Fibroblast of mammary gland (primary cell): Measurements from ENCODE around the gene SLITRK6.
"Not testable (repeated sequence)": the region's sequence is repeated elsewhere in the genome, so short reads cannot be mapped to it uniquely, and the experiment has no call there.

Experiments
- DNase-seq: peaks from one replicate; pipeline ENCODE4 v3.0.0-alpha.2; 2010; ENCODE audit warnings: low read depth
- H3K4me3 ChIP-seq: 2 replicates; pipeline ENCODE4 v1.5.1; 2011; ENCODE audit warnings: low read depth, mild to moderate bottlenecking, low read length, moderate library complexity; ENCODE audit not compliant: control insufficient read depth
- CTCF ChIP-seq: conservative IDR thresholded peaks from 2 replicates; pipeline ENCODE4 v1.5.1; 2011; ENCODE audit warnings: low read depth, low read length, inconsistent platforms; ENCODE audit not compliant: control insufficient read depth, insufficient read depth

SLITRK6 gene

GRCh38 chr13:85797311-85797710 lies 1.9 kb downstream of the SLITRK6 start:
- no peak for DNase-seq
- H3K4me3 ChIP-seq = no peak overlapping the region
- no peak for TF ChIP-seq CTCF

- no peak for DNase-seq
- no peak for TF ChIP-seq CTCF
- H3K4me3 ChIP-seq = no peak overlapping the region
Observed at GRCh38 chr13:85785205-85785604, 14.0 kb downstream of the SLITRK6 start.

GRCh38 chr13:85772367-85772766 lies 26.9 kb downstream of the SLITRK6 start:
- DNase-seq = peak; percentile 14
- no peak for TF ChIP-seq CTCF
- no peak overlapping the region for H3K4me3 ChIP-seq

GRCh38 chr13:85771856-85772255 lies 27.4 kb downstream of the SLITRK6 start:
- no peak for DNase-seq
- TF ChIP-seq CTCF = no peak
- H3K4me3 ChIP-seq = no peak overlapping the region

DNA sequence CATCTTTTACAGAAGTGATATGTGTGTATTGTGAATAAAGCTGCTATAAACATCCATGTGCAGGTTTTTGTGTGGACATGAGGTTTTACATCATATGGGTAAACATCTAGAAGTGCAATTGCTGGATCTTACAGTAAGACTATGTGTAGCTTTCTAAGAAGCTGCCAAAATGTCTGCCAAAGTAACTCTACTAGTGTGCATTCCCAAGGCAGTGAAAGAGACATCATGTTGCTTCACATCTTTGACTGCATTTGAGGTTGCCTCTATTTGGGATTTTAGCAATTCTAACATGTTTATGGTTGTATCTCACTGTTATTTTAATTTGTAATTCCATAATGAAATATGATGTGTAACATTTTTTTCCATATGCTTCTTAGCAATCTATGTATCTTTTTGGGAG lies 30.3 kb downstream of the SLITRK6 start:
- H3K4me3 ChIP-seq = no peak overlapping the region
- no peak for DNase-seq
- TF ChIP-seq CTCF = no peak

DNA sequence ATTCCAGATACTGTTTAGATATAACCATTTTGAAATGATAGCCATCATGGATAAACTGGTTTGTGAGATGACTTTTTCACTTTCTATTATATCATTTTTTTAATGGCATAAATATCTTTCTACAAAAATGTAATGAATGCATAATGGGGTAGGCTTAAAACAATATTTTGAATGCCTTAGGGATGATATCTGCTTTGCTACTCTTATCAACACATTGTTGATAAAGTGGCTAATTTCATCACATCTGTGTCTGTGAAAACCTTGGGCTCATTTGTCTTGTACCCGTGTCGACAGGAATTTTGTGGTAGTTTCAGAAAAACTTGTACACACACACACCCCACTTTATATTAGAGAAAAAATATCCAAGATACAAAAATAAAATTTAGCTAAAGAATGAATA lies 44.1 kb downstream of the SLITRK6 start:
- H3K4me3 ChIP-seq = no peak overlapping the region
- no peak for DNase-seq
- no peak for TF ChIP-seq CTCF

DNA sequence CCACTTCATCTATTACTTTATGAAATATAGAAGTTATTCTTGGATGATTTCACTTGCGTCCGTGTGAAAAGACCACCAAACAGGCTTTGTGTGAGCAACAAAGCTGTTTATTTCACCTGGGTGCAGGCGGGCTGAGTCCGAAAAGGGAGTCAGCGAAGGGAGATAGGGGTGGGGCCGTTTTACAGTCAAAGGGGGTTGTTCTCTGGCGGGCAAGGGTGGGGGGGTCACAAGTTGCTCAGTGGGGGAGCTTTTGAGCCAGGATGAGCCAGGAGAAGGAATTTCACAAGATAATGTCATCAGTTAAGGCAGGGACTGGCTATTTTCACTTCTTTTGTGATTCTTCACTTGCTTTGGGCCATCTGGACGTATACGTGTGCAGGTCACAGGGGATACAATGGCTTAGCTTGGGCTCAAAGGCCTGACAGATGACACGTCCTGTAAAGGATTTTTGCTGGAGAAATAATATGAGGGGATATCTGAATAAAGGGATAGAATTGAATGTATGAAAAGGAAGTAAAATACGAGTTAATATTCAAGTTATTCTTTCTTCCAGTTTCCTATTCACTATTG lies 55.9 kb downstream of the SLITRK6 start:
- DNase-seq = not testable (repeated sequence)

More for the DNA sequence above, 55.9 kb downstream of the SLITRK6 start:
- not testable (repeated sequence) for H3K4me3 ChIP-seq
